ENCODE data around the gene RELCH.

Gene RELCH

DNA sequence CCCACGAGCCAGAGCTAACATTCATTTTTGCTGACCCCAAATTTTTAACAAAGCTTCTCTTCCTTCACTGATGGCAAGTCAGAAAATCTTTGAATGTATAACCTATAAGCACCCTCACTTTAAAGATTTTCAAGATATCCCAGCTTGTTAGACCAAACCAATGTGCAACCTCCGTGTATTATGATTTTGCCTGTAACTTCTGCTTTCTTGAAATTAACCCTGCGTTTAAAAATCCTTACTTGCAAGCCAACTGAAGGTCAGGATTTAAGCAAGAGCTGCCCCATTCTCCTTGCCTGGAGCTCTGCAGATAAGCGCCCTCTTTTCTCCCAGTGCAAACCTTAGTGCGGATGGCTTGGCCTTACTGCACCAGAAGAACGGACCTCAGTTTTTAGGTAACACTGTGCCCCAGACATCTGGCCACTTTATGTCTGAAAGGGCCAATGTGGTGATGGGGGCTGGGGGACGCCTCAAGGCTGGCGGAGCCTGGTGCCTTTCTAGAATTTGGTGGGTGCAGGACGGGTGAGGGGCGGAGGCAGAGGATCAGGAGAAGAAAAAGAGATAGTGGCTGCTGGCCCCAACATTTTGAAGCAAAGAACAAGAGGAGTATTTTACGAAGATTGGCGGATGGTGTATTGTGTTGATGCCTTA, 137.2 kb downstream of the RELCH start:
- DNase-seq: no peak

DNA sequence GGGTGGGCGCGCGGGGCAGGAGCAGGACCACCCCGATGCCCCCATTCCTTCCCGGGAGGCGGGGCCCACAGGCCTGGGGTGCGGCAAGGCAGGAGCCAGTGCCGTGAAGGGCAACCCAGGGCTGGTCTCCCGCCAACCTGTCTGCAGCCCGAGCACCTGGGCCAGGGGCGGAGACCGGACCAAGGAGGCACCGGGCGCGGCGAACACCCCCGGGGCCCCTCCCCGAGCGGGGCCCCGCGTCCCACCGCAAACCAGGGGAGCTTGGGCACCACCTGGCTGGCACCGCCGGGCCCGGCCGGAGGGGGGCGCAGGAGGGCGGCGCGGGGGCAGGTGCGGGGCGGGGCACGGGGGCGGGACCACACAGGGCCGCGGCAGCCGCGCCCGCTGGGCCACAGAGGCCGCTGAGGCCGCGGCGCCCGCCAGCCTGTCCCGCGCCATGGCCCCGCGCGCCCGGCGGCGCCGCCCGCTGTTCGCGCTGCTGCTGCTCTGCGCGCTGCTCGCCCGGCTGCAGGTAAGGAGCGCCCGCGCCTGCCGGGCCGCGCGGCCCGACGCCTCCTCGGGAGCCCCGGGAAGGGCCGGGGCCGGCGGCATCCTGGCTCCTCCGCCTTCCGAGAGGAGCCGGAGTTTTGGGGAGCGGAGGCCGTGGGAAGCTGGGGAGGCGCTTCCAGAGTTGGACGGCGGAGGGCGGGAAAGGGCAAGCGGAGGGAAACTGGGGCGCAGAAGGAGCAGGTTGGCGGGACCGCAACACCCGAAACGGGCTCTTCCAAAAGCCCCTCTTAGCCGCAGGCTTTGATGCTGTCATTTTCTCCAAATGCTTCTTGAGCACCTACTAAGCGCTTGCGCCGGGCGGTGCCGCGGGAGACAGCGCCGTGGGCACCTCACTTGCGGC, 138.1 kb downstream of the RELCH start, which contains the start of gene TNFRSF11A:
TSS of gene TNFRSF11A (plus strand) at position 394 of the 889 bp plus-strand sequence. CDS start at position 437, 43 bp downstream.
- DNase-seq: no peak

DNA sequence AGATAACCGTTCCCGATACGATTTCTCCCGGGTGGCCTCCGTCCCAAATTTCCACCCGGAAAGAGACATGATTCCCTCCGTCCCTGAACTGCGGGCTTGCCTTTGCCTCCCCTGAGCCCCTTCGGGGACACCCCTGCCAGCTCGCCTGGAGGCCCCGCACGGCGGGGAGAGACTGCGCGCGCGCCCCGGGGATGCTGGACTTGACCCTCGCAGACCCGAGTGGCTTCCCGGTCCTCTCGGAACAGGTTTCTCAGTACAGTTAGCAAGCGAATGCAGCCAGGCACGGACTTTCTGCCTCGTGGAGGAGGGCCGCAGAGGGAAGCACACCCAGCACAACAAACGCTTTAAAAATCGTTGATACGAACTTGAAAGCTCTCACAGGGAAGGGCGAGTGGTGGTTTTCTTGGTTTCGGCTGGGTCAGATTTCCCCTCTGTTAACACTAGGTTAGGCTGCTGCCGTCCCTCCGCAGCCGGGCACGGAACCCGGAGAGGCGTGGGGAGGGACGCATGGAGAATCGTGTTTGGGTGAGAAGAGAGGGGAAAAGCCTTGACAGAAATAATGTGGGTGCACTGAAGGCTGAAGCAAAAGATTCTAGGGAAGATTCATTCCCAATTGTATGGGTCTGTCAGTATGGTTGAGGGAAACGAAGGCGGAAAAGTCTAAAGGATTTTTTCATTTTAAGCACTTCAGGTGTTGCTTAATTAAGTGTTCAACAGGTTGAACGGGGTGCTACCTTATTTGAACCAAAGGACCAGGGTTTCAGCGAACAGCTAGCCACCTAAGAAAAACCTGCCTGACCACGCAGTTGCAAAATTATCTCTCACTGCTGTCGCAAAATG, 139.0 kb downstream of the RELCH start:
- no peak for DNase-seq

DNA sequence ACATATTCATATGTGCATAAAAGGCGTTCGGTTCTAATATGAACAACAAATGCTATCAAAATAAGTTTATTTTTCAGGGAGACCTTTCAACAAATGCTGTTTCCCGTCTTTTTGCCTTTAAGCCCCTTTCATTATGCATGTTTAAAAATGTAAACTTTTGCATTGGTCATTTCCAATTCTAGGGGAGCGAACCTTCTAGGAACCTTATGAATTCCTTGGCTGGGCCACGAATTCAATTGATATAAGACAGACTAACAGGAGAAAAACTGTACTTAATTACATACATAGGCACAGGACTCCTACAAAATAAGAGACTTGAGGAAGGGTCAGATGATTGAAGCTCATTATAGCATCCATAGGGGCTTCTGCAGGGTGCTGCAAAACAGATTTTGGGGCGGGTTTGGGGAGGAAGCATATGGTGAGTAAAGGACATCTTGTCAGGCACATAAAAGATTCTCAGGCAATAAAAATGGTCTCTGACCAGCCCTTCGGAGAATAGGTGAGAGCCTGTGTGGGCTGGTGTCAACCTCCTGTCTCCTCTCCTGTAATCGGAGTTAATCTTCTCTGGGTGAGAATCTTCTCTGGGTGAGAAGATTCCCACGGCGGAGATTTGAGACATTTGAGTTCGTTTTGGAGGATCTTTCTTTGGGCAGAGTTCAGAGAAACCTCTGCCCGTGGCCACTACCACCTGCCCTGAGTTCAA, 139.7 kb downstream of the RELCH start:
- no peak for DNase-seq

DNA sequence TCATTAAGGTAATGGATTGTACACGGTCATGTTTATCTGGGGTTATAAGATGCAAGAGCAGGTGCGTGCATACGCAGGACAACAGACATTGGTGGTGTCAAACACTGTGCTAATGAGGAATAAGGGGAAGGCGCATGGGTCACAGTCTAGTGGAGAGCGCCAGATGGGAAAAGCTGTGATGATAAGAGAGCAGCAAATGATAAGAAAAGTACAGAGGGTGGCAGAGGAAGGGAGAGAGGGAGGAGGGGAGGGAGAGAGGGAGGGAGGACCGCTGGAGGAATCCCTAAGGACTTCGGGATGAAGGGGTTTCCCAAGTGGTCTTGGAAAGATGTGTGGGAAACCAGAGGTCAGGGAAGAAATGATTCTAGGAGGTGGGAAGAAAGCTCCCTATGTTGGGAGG, 140.9 kb downstream of the RELCH start:
- DNase-seq: no peak

DNA sequence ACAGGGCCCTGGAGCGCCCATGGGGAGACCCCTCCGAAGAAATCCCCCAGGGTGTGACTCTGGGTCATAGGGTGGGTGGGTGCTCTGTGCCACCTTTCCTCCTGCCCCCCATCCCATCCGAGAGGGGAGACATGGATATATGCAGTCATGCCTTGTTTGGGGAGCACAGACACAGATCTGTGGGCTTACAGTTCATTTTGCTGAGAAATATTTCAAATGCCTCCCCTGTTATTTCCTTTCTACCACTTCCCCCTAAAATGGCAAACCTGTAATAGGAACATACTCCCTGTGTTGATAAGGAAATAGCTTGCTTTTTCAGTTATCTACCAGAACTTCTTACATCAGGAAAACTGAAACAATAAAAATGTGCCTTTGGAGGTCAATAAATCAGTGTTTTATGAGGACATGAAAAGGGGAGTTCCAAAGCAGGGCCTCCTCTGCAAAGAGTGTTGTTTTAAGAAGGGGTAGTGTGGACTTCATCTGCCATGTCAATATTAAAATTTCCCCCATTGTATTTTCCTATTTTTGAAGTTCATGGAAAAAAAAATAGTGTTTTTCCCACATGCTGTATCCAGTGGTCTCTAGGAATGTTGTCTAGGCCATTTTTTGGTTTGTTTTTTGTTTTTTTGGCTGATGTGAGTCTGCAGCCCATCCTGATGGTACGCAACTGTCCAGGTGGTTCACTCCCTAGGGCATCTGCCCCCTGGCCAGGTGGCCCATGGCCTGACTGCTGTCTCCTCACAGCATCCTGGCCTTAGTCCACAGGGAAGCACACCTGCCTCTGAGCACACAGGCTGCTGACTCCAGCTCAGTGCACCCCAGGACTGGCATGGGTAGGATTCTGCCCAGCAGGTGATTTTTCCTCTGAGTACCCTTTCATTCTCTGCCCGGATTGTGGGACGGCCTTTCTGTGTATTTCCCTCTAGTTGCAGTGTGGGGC, 141.8 kb downstream of the RELCH start:
- no peak for DNase-seq

- DNase-seq: no peak
Measured at GRCh38 chr18:62329691-62330454, 142.8 kb downstream of the RELCH start.

DNA sequence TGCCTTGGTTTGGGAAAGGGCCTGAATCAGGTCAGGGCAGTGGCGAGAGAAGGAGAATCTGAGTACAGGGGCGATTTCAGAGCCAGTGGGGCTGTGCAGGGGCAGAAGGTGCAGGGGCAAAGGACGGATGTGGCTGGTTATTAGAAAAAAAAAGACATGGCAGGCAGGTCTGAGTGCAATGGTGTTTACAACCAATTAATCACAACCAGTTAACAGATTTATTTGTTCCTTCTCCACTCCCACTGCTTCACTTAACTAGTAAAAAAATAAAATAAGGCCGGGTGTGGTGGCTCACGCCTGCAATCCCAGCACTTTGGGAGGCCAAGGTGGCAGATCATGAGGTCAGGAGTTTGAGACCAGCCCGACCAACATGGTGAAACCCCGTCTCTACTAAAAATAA, 143.6 kb downstream of the RELCH start:
- no peak for DNase-seq

- DNase-seq: no peak
Measured at GRCh38 chr18:62331581-62332356, 144.7 kb downstream of the RELCH start.

GRCh38 chr18:62332431-62332830, 145.4 kb downstream of the RELCH start:
- DNase-seq: no peak

DNA sequence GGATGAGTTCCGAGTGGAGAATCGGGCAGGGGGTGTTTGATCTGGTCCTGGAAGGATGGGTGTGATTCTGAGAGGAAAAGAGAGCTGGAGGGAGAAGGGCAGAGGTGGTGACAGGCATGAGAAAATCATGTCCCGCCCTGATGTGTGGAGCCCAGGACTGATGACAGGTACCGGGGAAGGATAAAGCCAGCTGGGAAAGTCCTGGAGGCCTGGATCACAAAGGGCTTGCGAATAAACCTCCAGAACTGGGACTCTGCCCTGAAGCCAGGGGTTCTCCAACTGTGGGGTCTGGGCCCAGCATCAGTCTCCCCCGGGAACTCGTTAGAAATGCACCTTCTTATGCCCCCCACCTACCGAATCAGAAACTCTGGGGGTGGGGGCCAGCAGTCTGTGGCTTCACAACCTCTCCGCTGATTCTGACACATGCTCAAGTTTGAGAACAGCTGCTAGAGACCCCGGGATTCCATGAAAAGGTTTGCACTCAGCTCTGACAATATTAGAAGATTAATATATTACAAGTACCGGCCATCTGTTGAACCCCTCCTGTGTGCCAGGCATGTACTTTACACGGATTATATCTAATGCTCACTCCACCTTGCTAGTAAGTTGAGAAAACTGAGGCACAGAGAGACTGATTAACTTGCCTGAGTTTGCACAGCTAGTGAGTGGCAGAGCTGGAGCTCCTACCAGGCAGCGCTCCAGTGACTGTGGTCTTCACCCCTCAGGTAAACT, 146.1 kb downstream of the RELCH start:
- no peak for DNase-seq

- no peak for DNase-seq
Measured at GRCh38 chr18:62334120-62334519, 147.1 kb downstream of the RELCH start.

- DNase-seq: no peak
Measured at GRCh38 chr18:62335494-62335893, 148.4 kb downstream of the RELCH start.

DNA sequence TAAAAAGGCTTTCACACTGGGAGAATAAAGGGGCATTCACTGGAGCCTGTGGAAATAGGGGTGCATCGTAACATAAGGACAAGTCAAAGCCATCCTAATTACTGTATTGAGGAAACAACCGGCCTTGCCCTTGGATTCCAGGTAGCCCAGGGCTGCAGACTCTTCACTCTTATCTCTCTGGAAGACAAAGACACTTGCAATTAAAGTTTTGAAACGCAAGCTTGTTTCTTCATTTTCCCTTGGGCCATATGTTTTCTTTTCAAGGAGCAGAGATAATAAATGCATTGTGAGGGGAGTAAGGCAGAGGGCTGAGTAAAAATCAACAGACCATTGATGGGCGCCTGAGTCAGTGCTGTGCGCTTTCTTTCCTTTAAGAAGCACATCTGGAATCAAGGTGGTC, 149.6 kb downstream of the RELCH start:
- DNase-seq: no peak

DNA sequence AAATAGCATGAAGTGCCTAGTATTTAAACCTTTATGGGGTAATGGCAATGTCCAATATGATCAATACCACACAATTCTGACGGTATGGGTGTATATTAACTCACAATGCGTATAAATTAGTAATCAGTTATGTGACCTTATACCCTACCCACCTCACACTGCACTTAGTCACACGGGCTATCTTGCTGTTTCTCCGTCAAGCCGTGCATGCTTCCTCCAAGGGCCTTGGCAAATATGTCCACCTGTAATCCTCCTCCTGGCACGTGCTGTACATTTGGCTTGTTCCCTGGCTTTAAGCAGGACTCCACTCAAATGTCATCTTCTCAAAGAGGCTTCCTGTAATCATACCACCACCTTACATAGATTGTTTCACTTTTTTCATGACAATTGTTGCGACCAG, 150.3 kb downstream of the RELCH start:
- DNase-seq: no peak

DNA sequence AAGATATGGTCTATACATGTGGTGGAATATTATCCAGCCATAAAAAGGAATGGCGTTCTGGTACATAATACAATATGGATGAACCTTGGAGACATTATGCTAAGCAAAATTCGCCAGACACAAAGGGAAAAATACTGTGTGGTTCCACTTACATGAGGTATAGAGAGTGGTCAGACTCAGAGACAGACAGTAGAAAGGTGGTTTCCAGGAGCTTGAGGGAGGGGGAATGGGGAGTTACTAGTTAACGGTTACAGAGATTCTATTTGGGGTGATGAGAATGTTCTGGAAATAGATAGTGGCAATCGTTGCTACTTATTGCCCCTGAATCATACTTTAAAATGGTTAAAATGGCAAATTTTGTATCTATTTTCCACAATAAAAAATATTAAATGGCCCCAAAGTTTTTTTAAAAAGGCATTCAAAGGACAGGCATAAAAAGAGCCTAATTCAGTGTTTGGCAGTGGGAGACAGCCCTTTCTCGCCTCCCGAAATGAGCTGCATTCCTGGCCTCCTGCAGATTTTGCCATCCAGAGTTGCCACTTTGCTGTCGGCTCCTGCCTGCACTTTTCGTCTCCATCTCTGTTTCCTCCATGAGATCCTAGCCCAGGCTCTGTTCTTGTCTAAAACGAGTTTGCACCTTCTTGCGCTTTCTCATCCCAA, 151.5 kb downstream of the RELCH start:
- DNase-seq: no peak

- no peak for DNase-seq
Measured at GRCh38 chr18:62339106-62339988, 152.3 kb downstream of the RELCH start.

- no peak for DNase-seq
Measured at GRCh38 chr18:62340996-62341395, 153.9 kb downstream of the RELCH start.

Data from NCI-H1436 treated with DMSO at 0.1 percent for 48 hours (cell line).